K562 (cell line): ENCODE measurements around the gene RBBP5. TPM values are rescaled to one million over a fixed set of nuclear protein-coding genes. Genes with fewer than 3 reads are reported as not detected.

Source experiments
- ATF1 ChIP-seq, 2 experiments: fragments of 450-650 bp in 1 of 2; IDR thresholded peaks; 2 replicates each; pipeline ENCODE4 v1.6.1; 2016; ENCODE audit warnings: missing compliant biosample characterization in 1 of 2, missing genetic modification characterization in 1 of 2
- CBFA2T2 ChIP-seq: fragments of 450-650 bp; conservative IDR thresholded peaks from 2 replicates; pipeline ENCODE4 v1.6.1; 2017; ENCODE audit warnings: mild to moderate bottlenecking
- ETS2 ChIP-seq: IDR thresholded peaks from 2 replicates; pipeline ENCODE4 v1.6.1; 2016; ENCODE audit warnings: borderline replicate concordance, missing genetic modification characterization, mild to moderate bottlenecking, moderate library complexity, missing compliant biosample characterization; ENCODE audit not compliant: poor library complexity, severe bottlenecking
- GABPA ChIP-seq: fragments of 200-800 bp; sonication (Bioruptor generic); conservative IDR thresholded peaks from 2 replicates; pipeline ENCODE4 v1.6.1; 2016; ENCODE audit warnings: low read depth, missing genetic modification characterization, missing compliant biosample characterization
- GMEB1 ChIP-seq: fragments of 250-450 bp; sonication (Bioruptor Pico); IDR thresholded peaks from 2 replicates; pipeline ENCODE4 v1.4.0; 2020; ENCODE audit warnings: mild to moderate bottlenecking
- HCFC1 ChIP-seq: IDR thresholded peaks from 2 replicates; pipeline ENCODE4 v1.6.1; 2012; ENCODE audit warnings: low read depth, low read length, improper control_type of control experiment
- HDAC8 ChIP-seq: fragments of 450-650 bp; IDR thresholded peaks from 2 replicates; pipeline ENCODE4 v1.6.1; 2016; ENCODE audit warnings: mild to moderate bottlenecking, missing genetic modification characterization, moderate library complexity, missing compliant biosample characterization
- HMBOX1 ChIP-seq: sonication (generic); IDR thresholded peaks from 2 replicates; pipeline ENCODE4 v1.6.1; 2016
- JUN ChIP-seq, 2 experiments: sonication (generic) in 1 of 2; formaldehyde crosslinking in 1 of 2; IDR thresholded peaks; 2 replicates each; pipeline versions ENCODE4 v1.6.1 to v1.8.0; 2012 to 2022; ENCODE audit warnings: borderline replicate concordance in 2 of 2, mild to moderate bottlenecking in 2 of 2, improper control_type of control experiment in 1 of 2, low read depth in 1 of 2, low read length in 1 of 2, missing genetic modification reagents in 1 of 2
- MAFG ChIP-seq: fragments of 450-650 bp; conservative IDR thresholded peaks from 2 replicates; pipeline ENCODE4 v1.6.1; 2016; ENCODE audit warnings: missing genetic modification characterization, missing compliant biosample characterization
- MAZ ChIP-seq, 2 experiments: fragments of 450-650 bp in 1 of 2; sonication (generic) in 1 of 2; formaldehyde crosslinking; IDR thresholded peaks in 1 of 2; conservative IDR thresholded peaks in 1 of 2; 2 replicates each; pipeline versions ENCODE4 v1.4.0 to v1.5.0; 2020; ENCODE audit warnings: mild to moderate bottlenecking in 1 of 2, missing genetic modification reagents in 1 of 2
- NONO ChIP-seq, 2 experiments: fragments of 200-400 bp in 1 of 2; fragments of 450-650 bp in 1 of 2; formaldehyde crosslinking in 1 of 2; IDR thresholded peaks; 2 replicates each; pipeline ENCODE4 v1.6.1; 2017; ENCODE audit warnings: low read depth in 2 of 2, mild to moderate bottlenecking in 2 of 2, moderate library complexity in 2 of 2, low read length in 1 of 2
- NR2C2 ChIP-seq, 2 experiments: fragments of 200-800 bp in 1 of 2; sonication (Bioruptor generic) in 1 of 2; sonication (generic) in 1 of 2; formaldehyde crosslinking in 1 of 2; IDR thresholded peaks; 2 replicates each; pipeline versions ENCODE4 v1.6.1 to v1.8.0; 2016 to 2022; ENCODE audit warnings: mild to moderate bottlenecking in 1 of 2, missing compliant biosample characterization in 1 of 2, missing genetic modification characterization in 1 of 2, missing genetic modification reagents in 1 of 2
- RAD21 ChIP-seq, 2 experiments: fragments of 250-450 bp in 1 of 2; fragments of 450-650 bp in 1 of 2; sonication (Bioruptor Pico) in 1 of 2; formaldehyde crosslinking in 1 of 2; IDR thresholded peaks in 1 of 2; conservative IDR thresholded peaks in 1 of 2; 2 replicates each; pipeline versions ENCODE4 v1.4.0 to v1.8.0; 2020 to 2022; ENCODE audit warnings: mild to moderate bottlenecking in 2 of 2, moderate library complexity in 1 of 2
- RUNX1 ChIP-seq: sonication (generic); IDR thresholded peaks from 2 replicates; pipeline ENCODE4 v1.6.1; 2016; ENCODE audit warnings: antibody characterized with exemption, low read depth
- SMARCA4 ChIP-seq: fragments of 450-650 bp; IDR thresholded peaks from 2 replicates; pipeline ENCODE4 v1.6.1; 2016
- SREBF2 ChIP-seq: sonication (generic); formaldehyde crosslinking; IDR thresholded peaks from 2 replicates; pipeline ENCODE4 v1.4.0; 2020; ENCODE audit warnings: mild to moderate bottlenecking, missing genetic modification reagents
- SRSF1 ChIP-seq: fragments of 200-400 bp; formaldehyde crosslinking; IDR thresholded peaks from 2 replicates; pipeline ENCODE4 v1.6.1; 2017; ENCODE audit warnings: mild to moderate bottlenecking, low read depth, low read length, moderate library complexity
- THAP7 ChIP-seq: fragments of 250-450 bp; sonication (Bioruptor Pico); IDR thresholded peaks from 2 replicates; pipeline ENCODE4 v1.5.0; 2021
- U2AF1 ChIP-seq: fragments of 200-400 bp; formaldehyde crosslinking; optimal IDR thresholded peaks from 2 replicates; pipeline ENCODE3; 2017; ENCODE audit warnings: mild to moderate bottlenecking, low read depth, low read length, moderate library complexity
- XRCC4 ChIP-seq: IDR thresholded peaks from one replicate; pipeline ENCODE4 v1.6.1; 2011; ENCODE audit not compliant: insufficient read depth, insufficient read length; ENCODE audit errors: extremely low read depth
- ZNF639 ChIP-seq, 2 experiments: fragments of 200-800 bp in 1 of 2; sonication (Bioruptor generic) in 1 of 2; sonication (generic) in 1 of 2; formaldehyde crosslinking in 1 of 2; IDR thresholded peaks in 1 of 2; conservative IDR thresholded peaks in 1 of 2; 2 replicates each; pipeline versions ENCODE4 v1.5.0 to v1.6.1; 2016 to 2020; ENCODE audit warnings: missing compliant biosample characterization in 1 of 2, missing genetic modification characterization in 1 of 2, missing genetic modification reagents in 1 of 2
- ZSCAN29 ChIP-seq: fragments of 450-650 bp; IDR thresholded peaks from 2 replicates; pipeline ENCODE4 v1.6.1; 2017
- polyA plus RNA-seq, 8 experiments: library from polyadenylated mRNA; depleted of rRNA in 4 of 8; stranded (reverse) in 5 of 8; unstranded in 3 of 8; fragments of >200 nt; fragmentation: Nextera tagmentation in 2 of 8; fragmentation: Illumina TruSeq in 1 of 8; extraction: Ambion mirVana in 2 of 8; extraction: Trizol in 1 of 8; gene quantifications; 2 replicates each; pipeline versions ENCODE4 v1.2.1 to v1.2.3, GENCODE V29; 2011 to 2014; ENCODE audit warnings: inconsistent platforms in 1 of 8, missing spikeins in 1 of 8
- total RNA-seq, 7 experiments: library from RNA; depleted of rRNA in 6 of 7; stranded (reverse); fragments of >200 nt in 6 of 7; fragmentation: Illumina TruSeq in 2 of 7; extraction: Trizol in 2 of 7; gene quantifications; 2 replicates each; pipeline versions ENCODE4 v1.2.1 to v1.2.3, GENCODE V29; 2011 to 2021; ENCODE audit warnings: low replicate concordance in 1 of 7

RBBP5 gene
- total and polyA plus RNA-seq, 9 of the 15 experiments (the other 6 are each of a cell fraction or from before 2014, with no cell fraction given) = 17.2 to 37.4 (median 28.4) TPM

GRCh38 chr1:205122489-205122882 lies 708 bp upstream of the RBBP5 start (continued):
- TF ChIP-seq RAD21 (CRISPR knock-in tag; conservative IDR thresholded peaks at IDR 0.05 in 1 of 2, IDR thresholded peaks at IDR 0.05 in 1 of 2) (peak in 1 of 2 experiments; percentile 6; a peak in 1 of 4 replicates), HMBOX1 (peak; percentile 27), CBFA2T2 (no peak), GMEB1 (CRISPR knock-in tag) (no peak), SREBF2 (CRISPR knock-in tag) (no peak), THAP7 (CRISPR knock-in tag) (peak; percentile 4; the same call in 1 of the 2 replicates), JUN (IDR thresholded peaks at IDR 0.05; ENCODE audit: borderline replicate concordance, low read depth, low read length) (no peak), JUN (CRISPR knock-in tag; IDR thresholded peaks at IDR 0.05; ENCODE audit: borderline replicate concordance) (peak; percentile 15; the same call in 1 of the 2 replicates), HDAC8 (tag) (no peak), NONO (IDR thresholded peaks at IDR 0.05; ENCODE audit: low read depth in 2 of 2, low read length in 1 of 2) (0 out of 4 replicates have a peak, but pooled peaks of 1 of the 2 experiments have one; percentile 23), ZNF639 (CRISPR knock-in tag; conservative IDR thresholded peaks at IDR 0.05 in 1 of 2, IDR thresholded peaks at IDR 0.05 in 1 of 2) (0 out of 4 replicates have a peak, but pooled peaks of 1 of the 2 experiments have one; percentile 9), ZSCAN29 (no peak), XRCC4 (no peak), MAFG (no peak), GABPA (tag) (peak; percentile 68), ETS2 (tag) (no peak), SRSF1 (no peak), NR2C2 (CRISPR knock-in tag; IDR thresholded peaks at IDR 0.05) (no peak), NR2C2 (tag; IDR thresholded peaks at IDR 0.05) (peak; percentile 87), ATF1 (CRISPR knock-in tag; IDR thresholded peaks at IDR 0.05) (no peak), ATF1 (tag; IDR thresholded peaks at IDR 0.05) (peak; percentile 87; the same call in 1 of the 2 replicates), U2AF1 (no peak), RUNX1 (no peak), SMARCA4 (peak; percentile 5; the same call in 1 of the 2 replicates), MAZ (CRISPR knock-in tag; conservative IDR thresholded peaks at IDR 0.05 in 1 of 2, IDR thresholded peaks at IDR 0.05 in 1 of 2) (peak in 1 of 2 experiments; percentile 8; a peak in 2 of 4 replicates), HCFC1 (no peak)
